H1 (cell line): ENCODE measurements around the gene ABCB7. TPM values are rescaled to one million over a fixed set of nuclear protein-coding genes. Genes with fewer than 3 reads are reported as not detected.

Experiments
- CTCF ChIA-PET: fragments of 300-600 bp; sonication (Branson Sonifier 250); formaldehyde crosslinking; loops from one replicate; lab custom pipeline; 2021; ENCODE audit not compliant: partially characterized antibody; lab: Charles Lee
- POLR2A ChIA-PET: fragments of 300-600 bp; sonication (Branson Sonifier 250); formaldehyde crosslinking; loops from one replicate; lab custom pipeline; 2021; ENCODE audit warnings: inconsistent platforms; ENCODE audit not compliant: partially characterized antibody; lab: Charles Lee
- DNase-seq, 2 experiments: peaks; one replicate each; pipeline versions ENCODE4 v3.0.0 to v3.0.0-alpha.2; 2010 to 2022; ENCODE audit warnings: low spot score in 2 of 2, low read depth in 1 of 2, mixed read lengths in 1 of 2
- FAIRE-seq: peaks from 2 replicates; lab custom pipeline; 2011; peaks lifted over from hg19 to GRCh38; lab: Jason Lieb, UNC
- H2AFZ ChIP-seq: 2 replicates; pipeline ENCODE4 v1.8.1; 2012; ENCODE audit warnings: low read length, inconsistent platforms
- H2AK5ac ChIP-seq: 2 replicates; pipeline ENCODE4 v1.6.1; 2013; ENCODE audit warnings: low read depth, low read length
- H2BK120ac ChIP-seq: replicated peaks from 2 replicates; pipeline ENCODE3; 2013; ENCODE audit warnings: low read depth, low read length, inconsistent platforms
- H2BK12ac ChIP-seq: 2 replicates; pipeline ENCODE4 v1.6.1; 2013; ENCODE audit warnings: low read depth, low read length
- H2BK15ac ChIP-seq: 2 replicates; pipeline ENCODE4 v1.6.1; 2013; ENCODE audit warnings: low read length
- H2BK20ac ChIP-seq: 2 replicates; pipeline ENCODE4 v1.6.1; 2013; ENCODE audit warnings: low read length
- H2BK5ac ChIP-seq: 2 replicates; pipeline ENCODE4 v1.6.1; 2013; ENCODE audit warnings: low read depth, low read length
- H3K14ac ChIP-seq: 2 replicates; pipeline ENCODE4 v1.6.1; 2013; ENCODE audit warnings: inconsistent platforms; ENCODE audit not compliant: insufficient read length
- H3K18ac ChIP-seq: 2 replicates; pipeline ENCODE4 v1.6.1; 2013; ENCODE audit warnings: low read length; ENCODE audit errors: extremely low read depth
- H3K23ac ChIP-seq: 2 replicates; pipeline ENCODE4 v1.6.1; 2013; ENCODE audit warnings: inconsistent platforms; ENCODE audit not compliant: insufficient read length
- H3K23me2 ChIP-seq: 2 replicates; pipeline ENCODE4 v1.6.1; 2013; ENCODE audit warnings: low read depth, low read length
- H3K27ac ChIP-seq: 2 replicates; pipeline ENCODE4 v1.6.1; 2011; ENCODE audit warnings: low read depth, low read length, inconsistent platforms
- H3K27me3 ChIP-seq, 4 experiments: replicated peaks in 1 of 4; 1 replicate in 1 of 4; 2 replicates in 3 of 4; pipeline versions ENCODE4 v1.6.1 to v1.8.1; 2011 to 2013; ENCODE audit warnings: low read length in 3 of 4, mild to moderate bottlenecking in 3 of 4, inconsistent platforms in 2 of 4, mixed read lengths in 2 of 4, moderate library complexity in 1 of 4; ENCODE audit not compliant: control insufficient read depth in 3 of 4, insufficient read depth in 3 of 4; ENCODE audit errors: extremely low read depth in 1 of 4
- H3K36me3 ChIP-seq, 4 experiments: 2 replicates each; pipeline versions ENCODE4 v1.6.1 to v1.8.1; 2011 to 2013; ENCODE audit warnings: mild to moderate bottlenecking in 4 of 4, low read length in 3 of 4, moderate library complexity in 2 of 4, control low read depth in 1 of 4, inconsistent platforms in 1 of 4; ENCODE audit not compliant: insufficient read depth in 4 of 4, control insufficient read depth in 2 of 4
- H3K4ac ChIP-seq: replicated peaks from 2 replicates; pipeline ENCODE3; 2013; ENCODE audit warnings: low read length, low read depth, mixed read lengths, inconsistent platforms; ENCODE audit not compliant: insufficient read length
- H3K4me1 ChIP-seq, 4 experiments: replicated peaks in 1 of 4; 1 replicate in 1 of 4; 2 replicates in 3 of 4; pipeline versions ENCODE4 v1.6.1 to v1.8.1; 2011 to 2013; ENCODE audit warnings: low read length in 3 of 4, inconsistent platforms in 2 of 4, mixed read lengths in 1 of 4; ENCODE audit not compliant: insufficient read depth in 4 of 4, control insufficient read depth in 3 of 4
- H3K4me2 ChIP-seq, 2 experiments: 2 replicates each; pipeline versions ENCODE4 v1.6.1 to v1.8.1; 2011 to 2013; ENCODE audit warnings: low read depth in 2 of 2, low read length in 2 of 2, control low read depth in 1 of 2, inconsistent platforms in 1 of 2, mild to moderate bottlenecking in 1 of 2; ENCODE audit not compliant: insufficient read depth in 1 of 2
- H3K4me3 ChIP-seq, 4 experiments: fragments of 200-600, 300-600 bp in 1 of 4; sonication (generic), shearing (Covaris generic), sonication (Bioruptor Twin) in 1 of 4; 2 replicates each; pipeline versions ENCODE4 v1.5.1 to v1.8.1; 2011 to 2016; ENCODE audit warnings: low read length in 4 of 4, low read depth in 3 of 4, control low read depth in 2 of 4, inconsistent platforms in 2 of 4, mild to moderate bottlenecking in 2 of 4, mixed read lengths in 1 of 4, moderate library complexity in 1 of 4; ENCODE audit not compliant: insufficient read depth in 2 of 4; ENCODE audit errors: extremely low read depth in 1 of 4
- H3K56ac ChIP-seq: replicated peaks from 2 replicates; pipeline ENCODE3; 2013; ENCODE audit warnings: low read depth, mild to moderate bottlenecking, mixed read lengths, low read length, inconsistent platforms; ENCODE audit not compliant: insufficient read length
- H3K79me1 ChIP-seq: 2 replicates; pipeline ENCODE4 v1.6.1; 2013; ENCODE audit warnings: low read depth, low read length, control low read depth
- H3K79me2 ChIP-seq, 2 experiments: 2 replicates each; pipeline versions ENCODE4 v1.6.1 to v1.8.1; 2012 to 2013; ENCODE audit warnings: low read length in 2 of 2, mild to moderate bottlenecking in 2 of 2, inconsistent platforms in 1 of 2; ENCODE audit not compliant: insufficient read depth in 2 of 2, control insufficient read depth in 1 of 2
- H3K9ac ChIP-seq, 4 experiments: replicated peaks in 1 of 4; 1 replicate in 1 of 4; 2 replicates in 3 of 4; pipeline versions ENCODE4 v1.6.1 to v1.8.1; 2011 to 2013; ENCODE audit warnings: low read depth in 3 of 4, low read length in 3 of 4, control low read depth in 2 of 4, mild to moderate bottlenecking in 2 of 4, moderate library complexity in 2 of 4, inconsistent platforms in 1 of 4; ENCODE audit errors: extremely low read depth in 1 of 4
- H3K9me3 ChIP-seq, 2 experiments: 2 replicates each; pipeline versions ENCODE4 v1.6.1 to v1.8.1; 2012 to 2013; ENCODE audit warnings: mild to moderate bottlenecking in 2 of 2, moderate library complexity in 2 of 2, control low read depth in 1 of 2, inconsistent platforms in 1 of 2, low read depth in 1 of 2, low read length in 1 of 2, mixed read lengths in 1 of 2; ENCODE audit not compliant: insufficient read depth in 2 of 2
- H4K20me1 ChIP-seq, 2 experiments: replicated peaks in 1 of 2; 2 replicates each; pipeline versions ENCODE3 to v1.8.1; 2011 to 2013; ENCODE audit warnings: inconsistent platforms in 2 of 2, low read length in 2 of 2, mild to moderate bottlenecking in 1 of 2; ENCODE audit not compliant: insufficient read depth in 2 of 2, control insufficient read depth in 1 of 2
- H4K5ac ChIP-seq: 2 replicates; pipeline ENCODE4 v1.6.1; 2013; ENCODE audit warnings: low read length, low read depth, mixed read lengths, inconsistent platforms; ENCODE audit not compliant: insufficient read length
- H4K8ac ChIP-seq: 2 replicates; pipeline ENCODE4 v1.8.0; 2013; ENCODE audit warnings: mild to moderate bottlenecking, moderate library complexity, low read length, inconsistent platforms; ENCODE audit not compliant: insufficient read depth; ENCODE audit errors: extremely low read depth
- H4K91ac ChIP-seq: replicated peaks from 2 replicates; pipeline ENCODE3; 2013; ENCODE audit warnings: low read length, mixed read lengths, inconsistent platforms; ENCODE audit not compliant: insufficient read length
- CREB1 ChIP-seq: IDR thresholded peaks from 2 replicates; pipeline ENCODE4 v1.6.1; 2012; ENCODE audit warnings: inconsistent platforms
- CTBP2 ChIP-seq: IDR thresholded peaks from 2 replicates; pipeline ENCODE4 v1.7.0; 2011; ENCODE audit warnings: borderline replicate concordance, mild to moderate bottlenecking, moderate library complexity, mixed read lengths, low read length; ENCODE audit not compliant: insufficient read depth, insufficient read length
- JUND ChIP-seq: IDR thresholded peaks from 2 replicates; pipeline ENCODE4 v1.6.1; 2011; ENCODE audit warnings: mild to moderate bottlenecking, improper control_type of control experiment, low read length
- MAFK ChIP-seq: IDR thresholded peaks from 2 replicates; pipeline ENCODE4 v1.6.1; 2012; ENCODE audit warnings: low read depth, mild to moderate bottlenecking, improper control_type of control experiment, low read length
- POLR2AphosphoS5 ChIP-seq: IDR thresholded peaks from 2 replicates; pipeline ENCODE4 v1.6.1; 2011; ENCODE audit warnings: low read depth, low read length
- RFX5 ChIP-seq: IDR thresholded peaks from 2 replicates; pipeline ENCODE4 v1.6.1; 2011; ENCODE audit warnings: low read depth, low read length, improper control_type of control experiment, borderline replicate concordance
- SAP30 ChIP-seq: fragments of 300-600 bp; sonication (generic); IDR thresholded peaks from 2 replicates; pipeline ENCODE4 v1.7.1; 2012; ENCODE audit warnings: low read length, moderate library complexity, mild to moderate bottlenecking, inconsistent platforms; ENCODE audit not compliant: insufficient read depth, insufficient replicate concordance
- SIX5 ChIP-seq: IDR thresholded peaks from 2 replicates; pipeline ENCODE4 v1.6.1; 2011; ENCODE audit warnings: mild to moderate bottlenecking, low read depth, low read length
- SRF ChIP-seq: IDR thresholded peaks from 2 replicates; pipeline ENCODE4 v1.6.1; 2011; ENCODE audit warnings: mild to moderate bottlenecking, low read depth, low read length, moderate library complexity
- TAF1 ChIP-seq: IDR thresholded peaks from 2 replicates; pipeline ENCODE4 v1.6.1; 2011; ENCODE audit warnings: mild to moderate bottlenecking, low read depth, low read length
- YY1 ChIP-seq: IDR thresholded peaks from 2 replicates; pipeline ENCODE4 v1.6.1; 2011; ENCODE audit warnings: low read depth, mild to moderate bottlenecking, low read length
- WGBS, 2 experiments: shearing (Covaris generic) in 1 of 2; methylation state at CpG; one replicate each; pipeline versions ENCODE4 v1.1.6 to v1.1.7; 2013 to 2015; ENCODE audit warnings: low lambda C conversion rate in 2 of 2, mixed read lengths in 2 of 2, inconsistent platforms in 1 of 2, low coverage in 1 of 2, missing lambda C conversion rate in 1 of 2; ENCODE audit not compliant: insufficient replicate concordance in 2 of 2, insufficient coverage in 1 of 2, insufficient read length in 1 of 2; ENCODE audit errors: extremely low coverage in 1 of 2, missing lambda C conversion rate in 1 of 2; 5-methylcytosine and 5-hydroxymethylcytosine counted together
- polyA plus RNA-seq, 7 experiments: library from polyadenylated mRNA; depleted of rRNA in 3 of 7; stranded (reverse) in 5 of 7; unstranded in 2 of 7; fragments of >200 nt in 5 of 7; fragments of 200-250 nt in 2 of 7; gene quantifications; 1 replicate in 5 of 7; 2 replicates in 1 of 7; 4 replicates in 1 of 7; pipeline versions ENCODE4 v1.2.1 to v1.2.3, GENCODE V29; 2011 to 2013; ENCODE audit warnings: missing spikeins in 2 of 7, mixed read lengths in 2 of 7
- total RNA-seq: library from RNA; stranded (reverse); fragmentation: NEBNext Ultra II Directional; extraction: Animal tissue kit (Norgen Biotek cat#: 25700); gene quantifications from 2 replicates; pipeline ENCODE4 v1.2.1, GENCODE V29; 2021

Gene ABCB7
- total and polyA plus RNA-seq, 2 of the 8 experiments (the other 6 are each of a cell fraction or from before 2014, with no cell fraction given) = 24.3 to 43.3 TPM

DNA sequence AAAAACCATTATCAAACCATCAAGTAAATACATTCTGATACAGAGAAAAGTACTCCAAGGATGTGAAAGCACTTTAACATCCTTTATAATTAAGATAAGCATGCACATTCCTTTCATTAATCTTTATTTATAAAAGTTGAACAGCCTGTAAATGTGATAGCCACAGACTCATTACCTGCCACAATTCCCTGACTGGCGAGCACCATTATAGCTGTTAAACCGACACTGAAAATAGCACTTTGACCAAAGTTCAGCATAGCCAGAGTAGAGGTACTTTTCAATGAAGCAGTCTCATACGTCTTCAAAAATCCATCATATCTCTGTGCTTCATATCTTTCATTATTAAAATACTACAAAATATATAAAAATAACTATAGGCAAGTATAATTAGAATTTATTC, 84.7 kb downstream of the ABCB7 start:
- CTCF ChIA-PET = no interaction called here

More for the DNA sequence above, 84.7 kb downstream of the ABCB7 start:
- DNase-seq = no peak
- no peaks in the 10 kb centered on the region; a peak in 2 of 8 replicates for H3K36me3 ChIP-seq
- POLR2A ChIA-PET = no interaction called here
- H2BK5ac ChIP-seq = no peak overlapping the region
- H3K4me3 ChIP-seq = no peak overlapping the region
- no peaks in the 10 kb centered on the region for H3K4me1 ChIP-seq
- no peak overlapping the region for H3K4me2 ChIP-seq
- no peak overlapping the region for H3K56ac ChIP-seq
- H2BK15ac ChIP-seq = no peak overlapping the region
- no peak overlapping the region for H2BK120ac ChIP-seq
- no peak overlapping the region for H2BK12ac ChIP-seq
- H3K14ac ChIP-seq = no peak overlapping the region
- TF ChIP-seq CTBP2 = no peak
- TF ChIP-seq SAP30 = no peak
- no peak for TF ChIP-seq MAFK
- TF ChIP-seq POLR2AphosphoS5 = no peak
- TF ChIP-seq SRF = no peak
- TF ChIP-seq SIX5 = no peak
- no peak for TF ChIP-seq CREB1
- no peak for TF ChIP-seq JUND
- TF ChIP-seq TAF1 = no peak
- no peak for TF ChIP-seq YY1
- TF ChIP-seq RFX5 = no peak
- TF ChIP-seq, all 59 proteins: peak for 0
- Histone ChIP-seq H3K27ac (no peak overlapping the region), H4K5ac (no peak overlapping the region), H3K27me3 (no peaks in the 10 kb centered on the region), H3K23me2 (no peaks in the 10 kb centered on the region), H4K8ac (no peak overlapping the region), H3K79me2 (no peaks in the 10 kb centered on the region), H3K18ac (no peak overlapping the region), H4K91ac (no peak overlapping the region), H2AFZ (no peak overlapping the region), H2AK5ac (no peak overlapping the region), H2BK20ac (no peak overlapping the region), H3K23ac (no peak overlapping the region), H3K4ac (no peak overlapping the region), H3K9me3 (no peaks in the 10 kb centered on the region), H4K20me1 (no peaks in the 10 kb centered on the region), H3K79me1 (no peaks in the 10 kb centered on the region), H3K9ac (no peak overlapping the region)
- WGBS, 2 experiments = 89% methylated on average over 3 of the region's 3 CpGs; no CpG with 5 or more reads in 1 of the 2 experiments
- no peak for FAIRE-seq
